ENCODE results near the gene ASAP3.
"Not testable (repeated sequence)": the region's sequence is repeated elsewhere in the genome, so short reads cannot be mapped to it uniquely, and the experiment has no call there.

Gene ASAP3

DNA sequence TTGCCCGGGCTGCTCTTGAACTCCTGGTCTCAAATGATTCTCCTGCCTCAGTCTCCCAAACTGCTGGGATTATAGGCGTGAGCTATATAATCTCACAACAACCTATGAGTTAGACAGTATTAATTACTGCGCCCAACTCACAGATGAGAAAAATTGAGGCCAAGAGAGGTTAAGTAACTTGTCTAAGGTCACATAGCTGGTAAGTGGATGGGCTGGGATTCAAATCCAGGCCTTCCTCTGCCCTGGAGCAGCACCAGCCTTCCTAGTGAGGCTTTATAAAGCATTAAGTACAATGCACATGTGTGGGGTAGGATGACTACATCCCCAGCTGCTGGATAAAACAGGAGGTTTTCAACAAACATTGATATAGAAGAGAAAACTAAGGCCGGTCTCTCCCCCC is 31.9 kb upstream of the ASAP3 start:
- TF ChIP-seq, protein P1, sequence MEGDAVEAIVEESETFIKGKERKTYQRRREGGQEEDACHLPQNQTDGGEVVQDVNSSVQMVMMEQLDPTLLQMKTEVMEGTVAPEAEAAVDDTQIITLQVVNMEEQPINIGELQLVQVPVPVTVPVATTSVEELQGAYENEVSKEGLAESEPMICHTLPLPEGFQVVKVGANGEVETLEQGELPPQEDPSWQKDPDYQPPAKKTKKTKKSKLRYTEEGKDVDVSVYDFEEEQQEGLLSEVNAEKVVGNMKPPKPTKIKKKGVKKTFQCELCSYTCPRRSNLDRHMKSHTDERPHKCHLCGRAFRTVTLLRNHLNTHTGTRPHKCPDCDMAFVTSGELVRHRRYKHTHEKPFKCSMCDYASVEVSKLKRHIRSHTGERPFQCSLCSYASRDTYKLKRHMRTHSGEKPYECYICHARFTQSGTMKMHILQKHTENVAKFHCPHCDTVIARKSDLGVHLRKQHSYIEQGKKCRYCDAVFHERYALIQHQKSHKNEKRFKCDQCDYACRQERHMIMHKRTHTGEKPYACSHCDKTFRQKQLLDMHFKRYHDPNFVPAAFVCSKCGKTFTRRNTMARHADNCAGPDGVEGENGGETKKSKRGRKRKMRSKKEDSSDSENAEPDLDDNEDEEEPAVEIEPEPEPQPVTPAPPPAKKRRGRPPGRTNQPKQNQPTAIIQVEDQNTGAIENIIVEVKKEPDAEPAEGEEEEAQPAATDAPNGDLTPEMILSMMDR (IDR thresholded peaks at IDR 0.05; ENCODE audit: insufficient read depth, missing control alignments) = no peak
- FAIRE-seq (no peak), DNase-seq (ENCODE audit: insufficient read length, low spot score) (no peak)

DNA sequence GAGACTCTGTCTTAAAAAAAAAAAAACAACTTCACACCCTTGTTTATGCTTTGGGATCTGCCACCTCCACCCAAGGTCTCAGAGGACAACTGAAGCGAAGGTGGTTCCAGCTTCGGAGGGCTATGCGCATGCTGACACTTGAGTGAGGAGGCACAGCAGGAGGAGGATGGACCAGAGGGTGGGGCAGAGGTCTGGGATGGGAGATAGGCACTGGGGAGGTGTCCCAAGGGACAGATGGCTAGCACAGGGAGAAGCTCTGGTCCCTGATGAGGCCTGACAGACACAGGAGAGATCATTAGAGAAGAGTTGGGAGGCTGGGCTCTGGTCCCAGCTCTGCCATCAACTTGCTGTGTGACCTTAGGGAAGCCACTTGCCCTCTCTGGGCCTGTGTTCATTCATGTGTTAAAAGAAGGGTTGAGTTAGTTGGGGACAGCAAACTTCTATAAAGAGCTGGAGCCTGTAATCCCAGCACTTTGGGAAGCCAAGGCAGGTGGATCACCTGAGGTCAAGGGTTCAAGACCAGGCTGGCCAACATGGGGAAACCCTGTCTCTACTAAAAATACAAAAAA is 30.2 kb upstream of the ASAP3 start:
- TF ChIP-seq, protein P1 (IDR thresholded peaks at IDR 0.05; ENCODE audit: insufficient read depth, missing control alignments) = no peak
- FAIRE-seq = no peak
- no peak for DNase-seq (ENCODE audit: insufficient read length, low spot score)

DNA sequence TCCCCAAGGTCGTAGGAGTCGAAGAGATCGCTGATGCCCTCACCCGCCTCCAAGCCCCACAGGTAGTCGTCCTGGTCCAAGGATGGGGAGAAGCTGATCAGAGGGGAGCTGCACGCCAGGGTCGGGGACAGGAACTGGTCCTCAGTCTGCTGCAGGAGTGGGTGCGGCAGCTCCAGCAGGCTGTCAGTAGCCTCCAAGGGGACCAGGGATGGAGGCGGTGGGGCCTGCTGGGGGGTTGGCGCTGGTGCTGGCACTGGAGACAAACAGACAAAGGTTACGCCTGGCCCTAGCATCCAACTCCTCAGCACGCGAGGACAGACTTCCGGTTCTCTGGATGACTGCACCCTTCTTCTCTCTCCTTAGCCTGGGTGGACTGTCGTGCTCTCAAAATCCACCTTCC is 25.9 kb upstream of the ASAP3 start:
- FAIRE-seq (no peak), DNase-seq (ENCODE audit: insufficient read length, low spot score) (no peak)
- TF ChIP-seq, protein P1 (IDR thresholded peaks at IDR 0.05; ENCODE audit: insufficient read depth, missing control alignments) = no peak

DNA sequence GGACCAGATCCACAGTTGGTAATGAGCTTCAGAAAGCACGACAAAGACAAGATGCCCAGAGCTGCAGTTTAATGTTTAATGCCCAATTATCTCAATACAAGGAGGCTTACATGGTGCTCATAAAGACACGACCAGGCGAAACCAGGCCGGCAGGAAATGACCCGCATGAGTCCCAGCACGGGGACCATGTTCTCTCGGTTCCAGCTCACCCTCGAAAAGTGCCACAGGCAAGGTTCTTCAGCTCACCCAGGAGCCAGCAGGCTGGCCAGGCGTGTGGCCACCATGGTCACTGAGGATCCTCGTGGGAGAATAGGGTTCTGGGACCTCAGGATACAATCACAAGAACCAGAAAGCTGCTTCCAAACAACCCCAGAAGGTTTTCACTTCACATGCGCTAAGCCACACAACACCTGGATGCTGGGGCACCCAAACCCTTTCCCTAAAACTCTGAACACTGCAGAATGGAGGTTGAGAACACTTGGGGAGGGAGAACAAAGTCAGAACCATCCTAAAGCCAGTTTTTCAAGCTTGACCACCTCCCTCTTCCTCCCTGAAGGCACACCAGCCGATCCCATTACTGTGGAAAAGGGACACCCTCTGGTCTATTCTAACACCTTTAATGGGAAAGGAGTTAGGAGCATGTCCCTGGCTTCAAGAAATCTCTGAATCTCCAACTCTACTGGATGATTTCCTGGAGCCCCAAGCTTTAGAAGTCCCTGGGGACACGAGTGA is 22.6 kb upstream of the ASAP3 start:
- TF ChIP-seq, protein P1 (IDR thresholded peaks at IDR 0.05; ENCODE audit: insufficient read depth, missing control alignments) = no peak
- DNase-seq (ENCODE audit: insufficient read length, low spot score) (no peak), FAIRE-seq (no peak)

DNA sequence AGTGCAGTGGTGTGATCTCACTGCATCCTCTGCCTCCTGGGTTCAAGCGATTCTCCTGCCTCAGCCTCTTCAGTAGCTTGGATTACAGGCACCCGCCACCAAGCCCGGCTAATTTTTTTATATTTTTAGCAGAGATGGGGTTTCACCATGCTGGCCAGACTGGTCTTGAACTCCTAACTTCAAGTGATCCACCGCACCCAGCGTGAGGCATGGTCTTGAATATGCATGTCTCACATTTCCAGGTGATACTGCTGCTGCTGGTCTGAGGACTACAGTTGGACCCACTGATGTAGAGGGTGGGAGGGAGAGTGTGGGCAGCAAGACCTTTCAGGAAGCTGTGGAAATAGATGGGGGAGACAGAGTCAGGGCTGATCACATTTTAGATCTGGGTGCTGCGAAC is 21.9 kb upstream of the ASAP3 start:
- TF ChIP-seq, protein P1 (IDR thresholded peaks at IDR 0.05; ENCODE audit: insufficient read depth, missing control alignments) = no peak
- FAIRE-seq (no peak), DNase-seq (ENCODE audit: insufficient read length, low spot score) (no peak)

DNA sequence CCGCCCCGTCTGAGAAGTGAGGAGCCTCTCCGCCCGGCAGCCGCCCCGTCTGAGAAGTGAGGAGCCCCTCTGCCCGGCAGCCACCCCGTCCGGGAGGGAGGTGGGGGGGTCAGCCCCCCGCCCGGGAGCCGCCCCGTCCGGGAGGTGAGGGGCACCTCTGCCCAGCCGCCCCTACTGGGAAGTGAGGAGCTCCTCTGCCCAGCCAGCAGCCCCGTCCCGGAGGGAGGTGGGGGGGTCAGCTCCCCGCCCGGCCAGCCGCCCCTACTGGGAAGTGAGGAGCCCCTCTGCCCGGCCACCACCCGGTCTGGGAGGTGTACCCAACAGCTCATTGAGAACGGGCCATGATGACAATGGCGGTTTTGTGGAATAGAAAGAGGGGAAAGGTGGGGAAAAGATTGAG is 20.2 kb upstream of the ASAP3 start:
- DNase-seq (ENCODE audit: insufficient read length, low spot score); FAIRE-seq: not testable (repeated sequence)

DNA sequence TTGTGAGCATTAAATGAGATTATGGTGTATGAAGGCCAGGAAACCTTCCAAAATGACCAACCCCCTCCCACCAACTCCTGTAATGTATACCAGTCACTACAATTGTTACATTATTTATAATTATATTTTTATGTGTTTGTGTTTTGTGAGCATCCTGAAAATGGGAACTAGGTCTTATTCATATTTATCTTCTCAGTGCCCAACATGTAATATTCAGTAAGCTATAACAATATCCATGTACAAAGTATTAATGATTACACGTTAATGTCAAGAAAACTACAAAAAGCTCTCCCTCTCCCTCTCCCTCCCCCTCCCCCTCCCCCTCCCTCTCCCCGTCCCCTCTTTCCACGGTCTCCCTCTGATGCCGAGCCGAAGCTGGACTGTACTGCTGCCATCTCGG is 19.0 kb upstream of the ASAP3 start:
- no peak for DNase-seq (ENCODE audit: insufficient read length, low spot score)
- TF ChIP-seq, protein P1 (IDR thresholded peaks at IDR 0.05; ENCODE audit: insufficient read depth, missing control alignments) = no peak
- no peak for FAIRE-seq
